Measurements from ENCODE around the gene MRPS10.

GRCh38 chr6:42171813-42172581 lies 45.7 kb downstream of the MRPS10 start:
- no peak for TF ChIP-seq EZH2 (IDR thresholded peaks at IDR 0.05; ENCODE audit: insufficient read depth, low read length)
- TF ChIP-seq CTCF (IDR thresholded peaks at IDR 0.05; ENCODE audit: insufficient read depth, low read depth, low read length), result no peak

Data from astrocyte (in vitro differentiated cells and primary cell).